OCI-LY7 (cell line): ENCODE data around the gene ZBTB39. TPM values are rescaled to one million over a fixed set of nuclear protein-coding genes. Genes with fewer than 3 reads are reported as not detected.
"Not testable (repeated sequence)": the region's sequence is repeated elsewhere in the genome, so short reads cannot be mapped to it uniquely, and the experiment has no call there.

Source experiments
- BruUV-seq: library from RNA; stranded (reverse); fragments of 400-500 nt; replicated peaks from 2 replicates; lab custom pipeline; 2021; lab: Mats Ljungman, UMichigan
- CTCF ChIA-PET: fragments of 300-600 bp; sonication (Branson Sonifier 250); formaldehyde crosslinking; loops from one replicate; lab custom pipeline; 2022; ENCODE audit warnings: antibody characterized with exemption; ENCODE audit not compliant: unreplicated experiment; lab: Charles Lee
- POLR2A ChIA-PET: fragments of 300-600 bp; sonication (Branson Sonifier 250); formaldehyde crosslinking; loops from one replicate; lab custom pipeline; 2022; ENCODE audit warnings: antibody characterized with exemption; lab: Charles Lee
- DNase-seq: peaks from one replicate; pipeline ENCODE4 v3.0.0-alpha.2; 2015; ENCODE audit warnings: low spot score
- H2AFZ ChIP-seq: fragments of 200-600 bp; sonication (generic), shearing (Covaris generic); 2 replicates; pipeline ENCODE4 v1.6.1; 2014; ENCODE audit warnings: mild to moderate bottlenecking, antibody characterized with exemption, low read length, moderate library complexity
- H3K27ac ChIP-seq: fragments of 200-600 bp; sonication (generic); 2 replicates; pipeline ENCODE4 v1.5.1; 2014; ENCODE audit warnings: mixed run types, low read depth, mild to moderate bottlenecking, moderate library complexity, low read length, inconsistent platforms; ENCODE audit not compliant: poor library complexity, severe bottlenecking
- H3K36me3 ChIP-seq: fragments of 200-600 bp; sonication (generic); 2 replicates; pipeline ENCODE4 v1.6.1; 2014; ENCODE audit warnings: mild to moderate bottlenecking, antibody characterized with exemption, low read length, moderate library complexity, mixed read lengths; ENCODE audit not compliant: insufficient read depth
- H3K4me1 ChIP-seq: fragments of 200-600 bp; sonication (generic); 2 replicates; pipeline ENCODE4 v1.5.1; 2014; ENCODE audit warnings: mild to moderate bottlenecking, low read length; ENCODE audit not compliant: insufficient read depth, poor library complexity, severe bottlenecking
- H3K4me2 ChIP-seq: fragments of 200-600 bp; sonication (generic); 2 replicates; pipeline ENCODE4 v1.6.1; 2014; ENCODE audit warnings: mild to moderate bottlenecking, low read length
- H3K4me3 ChIP-seq: fragments of 200-600 bp; sonication (generic); 2 replicates; pipeline ENCODE4 v1.5.1; 2014; ENCODE audit warnings: mild to moderate bottlenecking, low read depth, low read length; ENCODE audit not compliant: poor library complexity, severe bottlenecking
- H3K79me2 ChIP-seq: fragments of 200-600 bp; sonication (generic); 2 replicates; pipeline ENCODE4 v1.6.1; 2016; ENCODE audit warnings: low read depth, mild to moderate bottlenecking, low read length, moderate library complexity, mixed read lengths; ENCODE audit not compliant: insufficient read depth
- H3K9me2 ChIP-seq: fragments of 200-600 bp; sonication (generic); 2 replicates; pipeline ENCODE4 v1.6.1; 2016; ENCODE audit warnings: mild to moderate bottlenecking, low read length, mixed read lengths; ENCODE audit not compliant: insufficient read depth
- H3K9me3 ChIP-seq: fragments of 200-600 bp; sonication (generic); 2 replicates; pipeline ENCODE4 v1.6.1; 2014; ENCODE audit warnings: mild to moderate bottlenecking, mixed run types, low read length, mixed read lengths
- H4K20me1 ChIP-seq: fragments of 200-600 bp; sonication (generic); 2 replicates; pipeline ENCODE4 v1.6.1; 2014; ENCODE audit warnings: mild to moderate bottlenecking, antibody characterized with exemption, low read length, moderate library complexity, mixed read lengths; ENCODE audit not compliant: insufficient read depth
- intact Hi-C: fragments of 100-400 bp; cut with micrococcal nuclease; formaldehyde crosslinking; loops from one replicate; pipeline ENCODE4 v1.10.0; 2022; ENCODE audit not compliant: unreplicated experiment
- total RNA-seq, 2 experiments: library from RNA; depleted of rRNA in 1 of 2; stranded (reverse); fragments of >200 nt in 1 of 2; shearing (Covaris generic) in 1 of 2; gene quantifications; 2 replicates each; pipeline ENCODE4 v1.2.3, GENCODE V29; 2014 to 2022

ZBTB39 gene
- total RNA-seq, 2 experiments from 2014 or later: 10.0 to 10.9 TPM

DNA sequence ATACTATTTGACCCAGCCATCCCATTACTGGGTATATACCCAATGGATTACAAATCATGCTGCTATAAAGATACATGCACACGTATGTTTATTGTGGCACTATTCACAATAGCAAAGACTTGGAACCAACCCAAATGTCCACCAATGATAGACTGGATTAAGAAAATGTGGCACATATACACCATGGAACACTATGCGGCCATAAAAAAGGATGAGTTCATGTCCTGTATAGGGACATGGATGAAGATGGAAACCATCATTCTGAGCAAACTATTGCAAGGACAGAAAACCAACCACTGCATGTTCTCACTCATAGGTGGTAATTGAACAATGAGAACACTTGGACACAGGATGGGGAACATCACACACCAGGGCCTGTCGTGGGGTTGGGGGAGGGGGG lies 32.1 kb downstream of the ZBTB39 start:
- CTCF ChIA-PET, H3K79me2 ChIP-seq, POLR2A ChIA-PET: not testable (repeated sequence)

DNA sequence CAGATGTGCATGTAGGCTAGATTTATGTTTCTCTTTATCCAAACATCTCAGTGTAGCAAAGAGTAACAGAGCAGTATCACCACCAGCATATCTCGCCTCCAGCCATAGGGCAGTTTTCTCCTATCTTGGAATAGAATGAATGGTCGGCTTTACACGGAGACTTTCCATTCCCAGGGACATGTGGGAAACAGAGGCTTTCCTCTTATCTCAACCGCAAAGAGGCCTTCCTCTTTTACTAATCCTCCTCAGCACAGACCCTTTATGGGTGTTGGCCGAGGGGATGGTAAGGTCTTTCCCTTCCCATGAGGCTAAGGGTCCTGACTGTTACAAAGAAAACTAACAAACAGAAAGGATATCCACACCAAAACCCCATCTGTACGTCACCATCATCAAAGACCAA lies 37.4 kb downstream of the ZBTB39 start:
- H3K4me2 ChIP-seq, H4K20me1 ChIP-seq, CTCF ChIA-PET, H2AFZ ChIP-seq, H3K27ac ChIP-seq, POLR2A ChIA-PET, intact Hi-C loops, H3K9me2 ChIP-seq, H3K79me2 ChIP-seq, H3K36me3 ChIP-seq, H3K9me3 ChIP-seq, H3K4me3 ChIP-seq, BruUV-seq, H3K4me1 ChIP-seq, DNase-seq: not testable (repeated sequence)

More for the DNA sequence above, 32.1 kb downstream of the ZBTB39 start:
- H3K9me2 ChIP-seq, H3K9me3 ChIP-seq, H2AFZ ChIP-seq, H3K4me2 ChIP-seq, H3K4me3 ChIP-seq, H3K36me3 ChIP-seq, H4K20me1 ChIP-seq, H3K27ac ChIP-seq, BruUV-seq, H3K4me1 ChIP-seq, DNase-seq, intact Hi-C loops: not testable (repeated sequence)

DNA sequence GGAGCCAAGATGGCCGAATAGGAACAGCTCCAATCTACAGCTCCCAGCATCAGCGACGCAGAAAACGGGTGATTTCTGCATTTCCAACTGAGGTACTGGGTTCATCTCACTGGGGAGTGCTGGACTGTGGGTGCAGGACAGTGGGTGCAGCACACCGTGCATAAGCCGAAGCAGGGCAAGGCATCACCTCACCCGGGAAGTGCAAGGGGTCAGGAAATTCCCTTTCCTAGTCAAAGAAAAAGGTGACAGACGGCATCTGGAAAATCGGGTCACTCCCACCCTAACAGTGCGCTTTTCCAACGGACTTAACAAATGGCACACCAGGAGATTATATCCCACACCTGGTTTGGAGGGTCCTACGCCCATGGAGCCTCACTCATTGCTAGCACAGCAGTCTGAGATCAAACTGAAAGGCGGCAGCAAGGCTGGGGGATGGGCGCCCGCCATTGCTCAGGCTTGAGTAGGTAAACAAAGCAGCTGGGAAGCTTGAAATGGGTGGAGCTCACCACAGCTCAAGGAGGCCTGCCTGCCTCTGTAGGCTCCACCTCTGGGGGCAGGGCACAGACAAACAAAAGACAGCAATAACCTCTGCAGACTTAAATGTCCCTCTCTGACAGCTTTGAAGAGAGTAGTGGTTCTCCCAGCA lies 40.2 kb downstream of the ZBTB39 start:
- H3K4me3 ChIP-seq, POLR2A ChIA-PET, DNase-seq, H3K36me3 ChIP-seq, BruUV-seq, H3K27ac ChIP-seq, H2AFZ ChIP-seq, H3K9me3 ChIP-seq, H3K79me2 ChIP-seq, H3K4me1 ChIP-seq, H4K20me1 ChIP-seq, intact Hi-C loops, H3K4me2 ChIP-seq, H3K9me2 ChIP-seq: not testable (repeated sequence)
- CTCF ChIA-PET: interaction anchor here (0.6 kb wide), 1 partner anchor 64 kb away, joined by 3 read pairs; no protein-coding TSS in a partner anchor

DNA sequence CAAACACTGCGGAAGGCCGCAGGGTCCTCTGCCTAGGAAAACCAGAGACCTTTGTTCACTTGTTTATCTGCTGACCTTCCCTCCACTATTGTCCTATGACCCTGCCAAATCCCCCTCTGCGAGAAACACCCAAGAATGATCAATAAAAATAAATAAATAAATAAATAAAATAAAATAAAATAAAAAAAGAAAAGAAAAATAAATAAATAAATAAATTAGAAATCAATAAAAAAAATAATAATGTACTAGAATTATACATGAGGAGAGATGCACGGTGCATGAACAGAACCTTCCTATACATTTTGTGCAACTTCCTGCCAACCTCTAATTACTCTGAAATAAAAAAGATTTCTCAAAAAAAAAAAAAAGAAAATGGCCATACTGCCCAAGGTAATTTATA lies 41.2 kb downstream of the ZBTB39 start:
- H3K9me3 ChIP-seq, H3K9me2 ChIP-seq, CTCF ChIA-PET, H3K36me3 ChIP-seq, H3K4me1 ChIP-seq, POLR2A ChIA-PET, H3K4me2 ChIP-seq, H4K20me1 ChIP-seq, H2AFZ ChIP-seq, BruUV-seq, H3K27ac ChIP-seq, H3K79me2 ChIP-seq, intact Hi-C loops, H3K4me3 ChIP-seq, DNase-seq: not testable (repeated sequence)

DNA sequence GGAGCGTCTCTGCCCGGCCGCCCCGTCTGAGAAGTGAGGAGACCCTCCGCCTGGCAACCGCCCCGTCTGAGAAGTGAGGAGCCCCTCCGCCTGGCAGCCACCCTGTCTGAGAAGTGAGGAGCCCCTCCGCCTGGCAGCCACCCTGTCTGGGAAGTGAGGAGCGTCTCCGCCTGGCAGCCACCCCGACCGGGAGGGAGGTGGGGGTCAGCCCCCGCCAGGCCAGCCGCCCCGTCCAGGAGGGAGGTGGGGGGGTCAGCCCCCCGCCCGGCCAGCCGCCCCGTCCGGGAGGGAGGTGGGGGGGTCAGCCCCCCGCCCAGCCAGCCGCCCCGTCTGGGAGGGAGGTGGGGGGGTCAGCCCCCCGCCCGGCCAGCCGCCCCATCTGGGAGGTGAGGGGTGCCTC lies 42.8 kb downstream of the ZBTB39 start:
- H3K4me3 ChIP-seq, intact Hi-C loops, CTCF ChIA-PET, DNase-seq, H3K36me3 ChIP-seq, H3K4me2 ChIP-seq, H3K9me2 ChIP-seq, H2AFZ ChIP-seq, POLR2A ChIA-PET, H4K20me1 ChIP-seq, H3K4me1 ChIP-seq, H3K27ac ChIP-seq, H3K79me2 ChIP-seq, BruUV-seq, H3K9me3 ChIP-seq: not testable (repeated sequence)

DNA sequence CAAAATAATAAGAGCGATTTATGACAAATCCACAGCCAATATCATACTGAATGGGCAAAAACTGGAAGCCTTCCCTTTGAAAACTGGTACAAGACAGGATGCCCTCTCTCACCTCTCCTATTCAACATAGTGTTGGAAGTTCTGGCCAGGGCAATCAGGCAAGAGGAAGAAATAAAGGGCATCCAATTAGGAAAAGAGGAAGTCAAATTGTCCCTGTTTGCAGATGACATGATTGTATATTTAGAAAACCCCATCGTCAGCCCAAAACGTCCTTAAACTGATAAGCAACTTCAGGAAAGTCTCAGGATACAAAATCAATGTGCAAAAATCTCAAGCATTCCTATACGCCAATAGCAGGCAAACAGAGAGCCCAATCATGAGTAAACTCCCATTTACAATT lies 44.1 kb downstream of the ZBTB39 start:
- BruUV-seq, H3K27ac ChIP-seq, H3K4me2 ChIP-seq, H3K4me3 ChIP-seq, POLR2A ChIA-PET, CTCF ChIA-PET, H3K4me1 ChIP-seq, H3K36me3 ChIP-seq, DNase-seq, H4K20me1 ChIP-seq, H3K79me2 ChIP-seq, intact Hi-C loops, H3K9me3 ChIP-seq, H2AFZ ChIP-seq, H3K9me2 ChIP-seq: not testable (repeated sequence)
